D721Med (cell line): ENCODE measurements around the gene CEP83.
"Not testable (repeated sequence)": the region's sequence is repeated elsewhere in the genome, so short reads cannot be mapped to it uniquely, and the experiment has no call there.

Source experiments
- DNase-seq: peaks from one replicate; pipeline ENCODE4 v3.0.0; 2011; ENCODE audit warnings: low spot score; ENCODE audit not compliant: insufficient read length
- FAIRE-seq: peaks from 2 replicates; lab custom pipeline; 2011; peaks lifted over from hg19 to GRCh38; lab: Jason Lieb, UNC
- TF ChIP-seq, protein P1 (sequence below): IDR thresholded peaks from 2 replicates; pipeline ENCODE4 v1.5.1; 2012; ENCODE audit warnings: mild to moderate bottlenecking, control low read depth; ENCODE audit not compliant: insufficient read depth; ENCODE audit errors: missing control alignments

Gene CEP83

DNA sequence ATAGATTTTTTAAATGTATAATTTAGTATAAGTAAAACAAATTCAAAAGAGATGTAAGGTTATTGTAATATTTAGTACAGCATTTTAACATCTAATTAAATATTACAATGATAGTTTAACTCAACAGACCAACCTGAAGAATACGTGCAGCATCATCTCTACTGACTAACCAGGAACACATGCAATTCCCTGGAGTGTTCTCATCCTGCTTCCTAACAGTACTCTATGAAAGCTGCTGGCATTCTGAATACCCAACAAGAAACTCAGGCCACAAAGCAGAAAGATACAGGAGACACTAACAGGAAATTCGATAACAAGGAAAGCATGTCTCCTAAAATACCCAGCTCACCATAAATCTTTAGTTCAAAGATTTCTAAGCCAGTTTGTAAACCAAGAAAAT, 58.3 kb downstream of the CEP83 start:
- TF ChIP-seq, protein P1, sequence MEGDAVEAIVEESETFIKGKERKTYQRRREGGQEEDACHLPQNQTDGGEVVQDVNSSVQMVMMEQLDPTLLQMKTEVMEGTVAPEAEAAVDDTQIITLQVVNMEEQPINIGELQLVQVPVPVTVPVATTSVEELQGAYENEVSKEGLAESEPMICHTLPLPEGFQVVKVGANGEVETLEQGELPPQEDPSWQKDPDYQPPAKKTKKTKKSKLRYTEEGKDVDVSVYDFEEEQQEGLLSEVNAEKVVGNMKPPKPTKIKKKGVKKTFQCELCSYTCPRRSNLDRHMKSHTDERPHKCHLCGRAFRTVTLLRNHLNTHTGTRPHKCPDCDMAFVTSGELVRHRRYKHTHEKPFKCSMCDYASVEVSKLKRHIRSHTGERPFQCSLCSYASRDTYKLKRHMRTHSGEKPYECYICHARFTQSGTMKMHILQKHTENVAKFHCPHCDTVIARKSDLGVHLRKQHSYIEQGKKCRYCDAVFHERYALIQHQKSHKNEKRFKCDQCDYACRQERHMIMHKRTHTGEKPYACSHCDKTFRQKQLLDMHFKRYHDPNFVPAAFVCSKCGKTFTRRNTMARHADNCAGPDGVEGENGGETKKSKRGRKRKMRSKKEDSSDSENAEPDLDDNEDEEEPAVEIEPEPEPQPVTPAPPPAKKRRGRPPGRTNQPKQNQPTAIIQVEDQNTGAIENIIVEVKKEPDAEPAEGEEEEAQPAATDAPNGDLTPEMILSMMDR, result no peak
- DNase-seq (no peak), FAIRE-seq (no peak)

DNA sequence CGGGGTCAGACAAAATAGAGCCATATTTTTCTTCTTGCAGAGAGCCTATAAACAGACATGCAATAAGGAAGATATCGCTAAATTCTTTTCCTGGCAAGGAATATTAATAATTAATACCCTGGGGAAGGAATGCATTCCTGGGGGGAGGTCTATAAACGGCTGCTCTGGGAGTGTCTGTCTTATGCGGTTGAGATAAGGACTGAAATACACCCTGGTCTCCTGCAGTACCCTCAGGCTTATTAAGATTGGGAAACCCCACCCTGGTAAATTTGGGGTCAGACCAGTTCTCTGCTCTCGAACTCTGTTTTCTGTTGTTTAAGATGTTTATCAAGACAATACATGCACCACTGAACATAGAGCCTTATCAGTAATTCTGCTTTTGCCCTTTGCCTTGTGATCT, 61.0 kb downstream of the CEP83 start:
- not testable (repeated sequence) for DNase-seq, FAIRE-seq

DNA sequence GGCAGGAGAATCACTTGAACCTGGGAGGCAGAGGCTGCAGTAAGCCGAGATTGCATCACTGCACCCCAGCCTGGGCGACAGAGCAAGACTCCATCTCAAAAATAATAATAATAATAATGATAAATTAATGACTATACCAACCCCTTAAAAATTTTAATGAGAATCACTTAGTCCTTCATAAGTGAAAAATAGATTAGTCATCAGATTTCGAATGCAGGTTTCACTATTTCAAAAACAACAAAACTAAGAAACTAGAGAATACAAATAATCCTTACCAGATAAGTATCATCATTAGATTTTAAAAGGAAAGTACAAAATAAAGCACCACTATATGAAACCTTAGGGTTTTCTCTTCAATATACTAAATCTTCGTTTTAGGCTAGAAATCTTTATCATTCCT, 62.3 kb downstream of the CEP83 start:
- FAIRE-seq (no peak), DNase-seq (no peak)
- TF ChIP-seq, protein P1, result no peak

DNA sequence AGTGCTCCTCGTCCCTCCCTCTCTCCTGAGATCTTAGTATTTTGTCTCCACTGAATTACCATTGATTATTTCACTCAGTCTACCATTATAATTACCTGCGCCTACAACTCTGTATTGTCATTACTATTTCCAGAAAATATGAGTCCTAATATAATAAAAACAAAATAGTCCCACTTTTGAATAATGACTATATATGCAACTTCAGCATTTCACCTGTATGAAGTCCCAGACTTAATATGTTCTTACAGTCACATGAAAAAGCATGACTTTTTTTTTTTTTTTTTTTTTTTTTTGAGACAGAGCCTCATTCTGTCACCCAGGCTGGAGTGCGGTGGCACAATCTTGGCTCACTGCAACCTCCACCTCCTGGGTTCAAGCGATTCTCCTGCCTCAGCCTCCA, 63.7 kb downstream of the CEP83 start:
- not testable (repeated sequence) for DNase-seq, FAIRE-seq

DNA sequence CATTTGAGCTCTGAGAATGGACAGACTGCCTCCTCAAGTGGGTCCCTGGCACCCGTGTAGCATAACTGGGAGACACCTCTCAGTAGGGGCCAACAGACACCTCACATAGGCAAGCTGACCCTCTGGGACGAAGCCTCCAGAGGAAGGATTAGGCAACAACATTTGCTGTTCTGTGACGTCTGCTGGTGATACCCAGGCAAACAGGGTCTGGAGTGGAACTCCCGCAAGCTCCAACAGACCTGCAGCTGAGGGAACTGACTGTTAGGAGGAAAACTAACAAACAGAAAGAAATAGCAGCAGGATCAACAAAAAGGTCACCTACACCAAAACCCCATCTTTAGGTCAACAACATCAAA, 69.6 kb downstream of the CEP83 start:
- TF ChIP-seq, protein P1, result no peak
- DNase-seq, result no peak
- no peak for FAIRE-seq

DNA sequence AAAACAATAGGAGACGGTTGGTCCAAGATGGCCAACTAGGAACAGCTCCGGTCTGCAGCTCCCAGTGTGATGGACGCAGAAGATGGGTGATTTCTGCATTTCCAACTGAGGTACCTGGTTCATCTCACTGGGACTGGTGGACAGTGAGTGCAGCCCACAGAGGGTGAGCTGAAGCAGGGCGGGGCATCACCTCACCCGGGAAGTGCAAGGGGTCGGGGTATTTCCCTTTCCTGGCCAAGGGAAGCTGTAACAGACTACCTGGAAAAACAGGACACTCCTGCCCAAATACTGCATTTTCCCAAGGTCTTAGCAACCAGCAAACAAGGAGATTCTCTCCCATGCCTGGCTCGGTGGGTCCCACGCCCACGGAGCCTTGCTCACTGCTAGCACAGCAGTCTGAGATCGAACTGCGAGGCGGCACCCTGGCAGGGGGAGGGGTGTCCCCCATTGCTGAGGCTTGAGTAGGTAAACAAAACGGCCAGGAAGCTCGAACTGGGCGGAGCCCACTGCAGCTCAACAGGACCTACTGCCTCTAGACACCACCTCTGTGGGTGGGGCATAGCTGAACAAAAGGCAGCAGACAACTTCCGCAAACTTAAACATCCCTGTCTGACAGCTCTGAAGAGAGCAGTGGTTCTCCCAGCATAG, 70.1 kb downstream of the CEP83 start:
- FAIRE-seq, DNase-seq: not testable (repeated sequence)

DNA sequence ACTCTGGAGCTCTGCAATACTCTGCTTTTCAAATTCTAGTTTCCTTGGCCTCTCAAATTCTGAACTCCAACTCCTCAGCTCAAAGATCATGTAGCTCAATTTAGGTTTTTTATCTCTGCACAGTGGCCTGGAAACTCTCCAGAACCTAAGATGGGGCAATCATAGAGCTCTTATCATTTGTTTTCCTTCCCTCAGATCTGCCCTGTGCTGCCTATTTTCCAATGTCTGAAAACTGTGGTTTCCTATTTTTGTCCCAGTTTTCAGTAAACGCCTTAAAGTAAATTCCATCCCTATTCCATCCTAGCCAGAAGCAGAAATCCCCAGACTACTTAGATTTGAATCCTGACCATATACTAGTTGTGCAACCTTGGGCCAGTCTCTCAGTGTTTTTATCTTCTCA, 73.2 kb downstream of the CEP83 start:
- FAIRE-seq (no peak), DNase-seq (no peak)
- TF ChIP-seq, protein P1, result no peak

DNA sequence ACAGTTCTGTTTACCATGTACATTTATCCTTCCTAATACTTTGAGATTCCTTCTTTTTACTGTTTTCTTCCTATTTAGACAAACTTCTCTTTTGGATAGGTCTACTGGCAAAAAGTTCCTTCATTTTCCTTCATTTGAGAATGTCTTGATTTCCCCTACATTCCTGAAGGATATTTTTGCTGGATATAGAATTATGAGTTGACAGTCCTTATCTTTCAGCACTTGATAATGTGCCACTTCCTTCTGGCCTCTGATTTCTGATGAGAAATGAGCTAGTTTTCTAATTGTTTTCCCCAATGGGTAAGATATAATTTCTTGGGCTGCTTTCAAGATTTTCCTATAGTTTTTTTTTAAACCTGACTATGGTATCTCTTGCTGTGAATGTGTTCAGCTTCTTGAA, 75.6 kb downstream of the CEP83 start:
- TF ChIP-seq, protein P1, result no peak
- FAIRE-seq (no peak), DNase-seq (no peak)

DNA sequence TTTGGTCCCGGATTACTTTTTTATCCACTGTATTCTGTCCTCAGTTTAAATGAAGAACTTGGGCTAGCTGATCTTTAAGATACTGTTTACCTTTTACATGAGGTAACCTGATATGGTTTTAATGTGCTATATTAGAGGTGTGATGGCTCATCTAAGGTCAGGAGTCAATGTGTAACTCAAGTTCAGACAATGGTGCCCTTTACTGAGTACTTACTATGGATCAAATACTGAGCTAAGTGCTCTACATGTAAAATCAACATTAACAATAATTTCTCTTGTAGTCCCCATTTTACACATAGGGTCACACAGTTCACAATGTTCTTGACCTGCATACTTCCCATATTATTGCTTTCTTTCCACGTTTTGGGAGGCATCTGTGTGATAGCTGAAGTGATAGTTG, 79.2 kb downstream of the CEP83 start:
- TF ChIP-seq, protein P1, result no peak
- FAIRE-seq (no peak), DNase-seq (no peak)
